ENCODE measurements around the gene MACROD2.

MACROD2 gene

GRCh38 chr20:14342918-14343317 is 347.6 kb downstream of the MACROD2 start:
- ATAC-seq = no peak
- no peak for TF ChIP-seq ZFP30 (CRISPR knock-in tag; IDR thresholded peaks at IDR 0.05)
- TF ChIP-seq ZFP3 (CRISPR knock-in tag; IDR thresholded peaks at IDR 0.05) = no peak
- TF ChIP-seq TCF4 (CRISPR knock-in tag; IDR thresholded peaks at IDR 0.05; ENCODE audit: borderline replicate concordance) = no peak
- no peak for TF ChIP-seq OSR1 (CRISPR knock-in tag; IDR thresholded peaks at IDR 0.05)
- TF ChIP-seq TOX (CRISPR knock-in tag; IDR thresholded peaks at IDR 0.05; ENCODE audit: borderline replicate concordance) = no peak
- no peak for TF ChIP-seq ZNF8 (CRISPR knock-in tag; IDR thresholded peaks at IDR 0.05)
- no peak for TF ChIP-seq CREB5 (CRISPR knock-in tag; IDR thresholded peaks at IDR 0.05; ENCODE audit: low read depth)
- TF ChIP-seq CSDC2 (CRISPR knock-in tag; IDR thresholded peaks at IDR 0.05) = no peak
- no peak for TF ChIP-seq GLIS3 (CRISPR knock-in tag; IDR thresholded peaks at IDR 0.05)
- TF ChIP-seq TSHZ2 (CRISPR knock-in tag; IDR thresholded peaks at IDR 0.05) = no peak
- TF ChIP-seq ZC3H10 (CRISPR knock-in tag; IDR thresholded peaks at IDR 0.05) = no peak
- no peak for TF ChIP-seq POU6F1 (CRISPR knock-in tag; IDR thresholded peaks at IDR 0.05; ENCODE audit: borderline replicate concordance, low read depth)
- TF ChIP-seq ZNF70 (CRISPR knock-in tag; IDR thresholded peaks at IDR 0.05) = no peak

- TF ChIP-seq ARNTL (CRISPR knock-in tag; IDR thresholded peaks at IDR 0.05; ENCODE audit: borderline replicate concordance, low read depth) = no peak
- TF ChIP-seq ZC3H10 (CRISPR knock-in tag; IDR thresholded peaks at IDR 0.05) = no peak
- no peak for ATAC-seq
Measured at GRCh38 chr20:14343491-14344065, 348.3 kb downstream of the MACROD2 start.

- TF ChIP-seq ZNF70 (CRISPR knock-in tag; IDR thresholded peaks at IDR 0.05) = no peak
- TF ChIP-seq POU6F1 (CRISPR knock-in tag; IDR thresholded peaks at IDR 0.05; ENCODE audit: borderline replicate concordance, low read depth) = no peak
- TF ChIP-seq ZC3H10 (CRISPR knock-in tag; IDR thresholded peaks at IDR 0.05) = no peak
- no peak for TF ChIP-seq ARNTL (CRISPR knock-in tag; IDR thresholded peaks at IDR 0.05; ENCODE audit: borderline replicate concordance, low read depth)
- TF ChIP-seq CSDC2 (CRISPR knock-in tag; IDR thresholded peaks at IDR 0.05) = no peak
- TF ChIP-seq ZNF565 (CRISPR knock-in tag; conservative IDR thresholded peaks at IDR 0.05; ENCODE audit: low read depth) = no peak
- no peak for TF ChIP-seq ESRRG (CRISPR knock-in tag; IDR thresholded peaks at IDR 0.05)
- TF ChIP-seq CREB5 (CRISPR knock-in tag; IDR thresholded peaks at IDR 0.05; ENCODE audit: low read depth) = no peak
- no peak for TF ChIP-seq ISL1 (CRISPR knock-in tag; IDR thresholded peaks at IDR 0.05)
- no peak for TF ChIP-seq OSR1 (CRISPR knock-in tag; IDR thresholded peaks at IDR 0.05)
- no peak for TF ChIP-seq PPARA (CRISPR knock-in tag; IDR thresholded peaks at IDR 0.05; ENCODE audit: borderline replicate concordance)
- no peak for TF ChIP-seq BACH2 (CRISPR knock-in tag; IDR thresholded peaks at IDR 0.05; ENCODE audit: borderline replicate concordance)
- no peak for TF ChIP-seq RARB (CRISPR knock-in tag; IDR thresholded peaks at IDR 0.05)
- no peak for ATAC-seq
Measured at GRCh38 chr20:14344746-14345145, 349.4 kb downstream of the MACROD2 start.
